ENCODE results near the gene CCDC148.

The CCDC148 gene

DNA sequence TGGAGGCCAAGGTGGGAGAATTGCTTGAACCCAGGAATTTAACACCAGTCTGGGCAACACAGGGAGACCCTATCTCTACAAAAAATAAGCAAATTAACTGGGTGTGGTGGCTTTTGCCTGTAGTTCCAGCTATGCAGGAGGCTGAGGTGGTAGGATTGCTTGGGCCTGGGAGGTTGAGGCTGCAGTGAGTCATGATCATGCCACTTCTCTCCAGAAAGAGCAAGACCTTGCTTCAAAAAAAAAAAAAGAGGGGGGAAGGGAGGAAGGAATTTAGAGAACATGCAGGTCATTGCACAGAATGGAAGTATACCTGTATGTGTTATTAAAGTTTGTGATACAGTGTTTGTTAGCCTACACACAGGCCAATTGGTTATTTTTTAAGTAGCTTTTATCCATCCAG, 26.0 kb upstream of the CCDC148 start:
- 0 out of 2 replicates have a peak, but pooled peaks cover 4% of the 10 kb centered on the region for H4K20me1 ChIP-seq (ENCODE audit: control insufficient read depth, insufficient read depth, low read depth, low read length)
- H3K27me3 ChIP-seq (ENCODE audit: control insufficient read depth, low read length), result no peaks in the 10 kb centered on the region
- peaks cover 4% of the 10 kb centered on the region for H3K4me1 ChIP-seq (ENCODE audit: control insufficient read depth, low read length)
- peaks cover 49% of the 10 kb centered on the region for H3K79me2 ChIP-seq (ENCODE audit: control insufficient read depth, low read length)
- TF ChIP-seq EZH2phosphoT487 (IDR thresholded peaks at IDR 0.05; ENCODE audit: borderline replicate concordance, low read length), result no peak
- TF ChIP-seq, protein P1, sequence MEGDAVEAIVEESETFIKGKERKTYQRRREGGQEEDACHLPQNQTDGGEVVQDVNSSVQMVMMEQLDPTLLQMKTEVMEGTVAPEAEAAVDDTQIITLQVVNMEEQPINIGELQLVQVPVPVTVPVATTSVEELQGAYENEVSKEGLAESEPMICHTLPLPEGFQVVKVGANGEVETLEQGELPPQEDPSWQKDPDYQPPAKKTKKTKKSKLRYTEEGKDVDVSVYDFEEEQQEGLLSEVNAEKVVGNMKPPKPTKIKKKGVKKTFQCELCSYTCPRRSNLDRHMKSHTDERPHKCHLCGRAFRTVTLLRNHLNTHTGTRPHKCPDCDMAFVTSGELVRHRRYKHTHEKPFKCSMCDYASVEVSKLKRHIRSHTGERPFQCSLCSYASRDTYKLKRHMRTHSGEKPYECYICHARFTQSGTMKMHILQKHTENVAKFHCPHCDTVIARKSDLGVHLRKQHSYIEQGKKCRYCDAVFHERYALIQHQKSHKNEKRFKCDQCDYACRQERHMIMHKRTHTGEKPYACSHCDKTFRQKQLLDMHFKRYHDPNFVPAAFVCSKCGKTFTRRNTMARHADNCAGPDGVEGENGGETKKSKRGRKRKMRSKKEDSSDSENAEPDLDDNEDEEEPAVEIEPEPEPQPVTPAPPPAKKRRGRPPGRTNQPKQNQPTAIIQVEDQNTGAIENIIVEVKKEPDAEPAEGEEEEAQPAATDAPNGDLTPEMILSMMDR (IDR thresholded peaks at IDR 0.05; ENCODE audit: low read depth, low read length, poor library complexity, severe bottlenecking), result no peak
- H3K36me3 ChIP-seq (ENCODE audit: control insufficient read depth, low read length), result peaks cover under 1% of the 10 kb centered on the region; the same call in 1 of the 2 replicates
- no peak overlapping the region for H3K4me2 ChIP-seq (ENCODE audit: low read length)
- no peak overlapping the region for H3K27ac ChIP-seq (ENCODE audit: low read depth, low read length)
- no peaks in the 10 kb centered on the region for H3K9me2 ChIP-seq (replicated peaks; ENCODE audit: control insufficient read depth, low read length)
- no peaks in the 10 kb centered on the region for H3F3A ChIP-seq (ENCODE audit: control insufficient read depth, insufficient read depth)
- H3K4me3 ChIP-seq (ENCODE audit: low read length), result no peak overlapping the region
- H3K9me3 ChIP-seq (ENCODE audit: control insufficient read depth, insufficient read depth, low read length), result no peaks in the 10 kb centered on the region

DNA sequence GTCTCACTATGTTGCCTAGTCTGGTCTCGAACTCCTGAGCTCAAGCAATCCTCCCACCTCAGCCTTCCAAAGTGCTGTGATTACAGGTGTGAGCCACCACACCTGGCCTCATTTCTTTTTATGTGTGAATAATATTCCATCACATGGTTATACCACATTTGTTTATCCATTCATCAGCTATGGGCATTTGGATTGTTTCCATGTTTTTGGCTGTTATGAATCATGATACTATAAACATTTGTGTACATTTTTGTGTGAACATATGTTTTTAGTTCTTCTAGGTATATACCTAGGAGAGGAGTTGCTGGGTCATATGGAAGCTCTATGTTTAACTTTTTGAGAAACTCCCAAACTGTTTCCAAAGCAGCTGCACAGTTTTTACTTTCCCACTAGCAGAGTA, 24.6 kb upstream of the CCDC148 start:
- H3K4me1 ChIP-seq (ENCODE audit: control insufficient read depth, low read length), result peaks cover 7% of the 10 kb centered on the region
- no peak overlapping the region for H3K4me3 ChIP-seq (ENCODE audit: low read length)
- peaks cover 35% of the 10 kb centered on the region for H3K79me2 ChIP-seq (ENCODE audit: control insufficient read depth, low read length)
- H3F3A ChIP-seq (ENCODE audit: control insufficient read depth, insufficient read depth), result no peaks in the 10 kb centered on the region
- H4K20me1 ChIP-seq (ENCODE audit: control insufficient read depth, insufficient read depth, low read depth, low read length), result no peaks in the 10 kb centered on the region
- no peaks in the 10 kb centered on the region for H3K9me2 ChIP-seq (replicated peaks; ENCODE audit: control insufficient read depth, low read length)
- peaks cover 4% of the 10 kb centered on the region for H3K36me3 ChIP-seq (ENCODE audit: control insufficient read depth, low read length)
- no peak overlapping the region for H3K4me2 ChIP-seq (ENCODE audit: low read length)
- TF ChIP-seq EZH2phosphoT487 (IDR thresholded peaks at IDR 0.05; ENCODE audit: borderline replicate concordance, low read length), result no peak
- TF ChIP-seq, protein P1 (IDR thresholded peaks at IDR 0.05; ENCODE audit: low read depth, low read length, poor library complexity, severe bottlenecking), result no peak
- H3K27me3 ChIP-seq (ENCODE audit: control insufficient read depth, low read length), result no peaks in the 10 kb centered on the region
- no peak overlapping the region for H3K27ac ChIP-seq (ENCODE audit: low read depth, low read length)
- no peaks in the 10 kb centered on the region for H3K9me3 ChIP-seq (ENCODE audit: control insufficient read depth, insufficient read depth, low read length)

DNA sequence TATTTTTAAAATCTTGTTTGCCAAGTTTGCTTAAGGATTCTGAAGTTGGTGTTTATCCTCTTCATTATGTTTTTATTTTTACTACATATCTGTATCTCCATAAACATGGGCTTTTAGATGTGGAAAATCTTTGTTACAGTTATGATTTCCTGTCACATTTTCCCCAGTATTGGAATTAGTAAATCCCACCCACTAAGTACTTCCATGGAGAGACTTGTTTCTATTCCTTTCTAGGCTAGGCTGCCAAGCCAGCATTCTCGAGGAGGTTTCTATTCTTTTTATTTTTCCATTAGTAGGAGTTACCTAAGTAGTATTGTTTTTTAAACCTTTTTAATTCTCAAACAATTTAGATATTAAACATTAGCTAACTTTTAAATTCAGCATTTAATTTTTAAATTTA, 22.3 kb upstream of the CCDC148 start:
- TF ChIP-seq, protein P1 (IDR thresholded peaks at IDR 0.05; ENCODE audit: low read depth, low read length, poor library complexity, severe bottlenecking), result no peak
- TF ChIP-seq EZH2phosphoT487 (IDR thresholded peaks at IDR 0.05; ENCODE audit: borderline replicate concordance, low read length), result no peak
- H3K4me2 ChIP-seq (ENCODE audit: low read length), result no peak overlapping the region
- H3F3A ChIP-seq (ENCODE audit: control insufficient read depth, insufficient read depth), result no peaks in the 10 kb centered on the region
- no peaks in the 10 kb centered on the region for H4K20me1 ChIP-seq (ENCODE audit: control insufficient read depth, insufficient read depth, low read depth, low read length)
- no peak overlapping the region for H3K4me3 ChIP-seq (ENCODE audit: low read length)
- H3K27me3 ChIP-seq (ENCODE audit: control insufficient read depth, low read length), result no peaks in the 10 kb centered on the region
- H3K9me2 ChIP-seq (replicated peaks; ENCODE audit: control insufficient read depth, low read length), result no peaks in the 10 kb centered on the region
- peaks cover 4% of the 10 kb centered on the region for H3K36me3 ChIP-seq (ENCODE audit: control insufficient read depth, low read length)
- H3K9me3 ChIP-seq (ENCODE audit: control insufficient read depth, insufficient read depth, low read length), result no peaks in the 10 kb centered on the region
- no peak overlapping the region for H3K27ac ChIP-seq (ENCODE audit: low read depth, low read length)
- H3K79me2 ChIP-seq (ENCODE audit: control insufficient read depth, low read length), result peaks cover 20% of the 10 kb centered on the region
- H3K4me1 ChIP-seq (ENCODE audit: control insufficient read depth, low read length), result peaks cover 7% of the 10 kb centered on the region
